Mammary epithelial cell (primary cell): Measurements from ENCODE around the gene CCT5.

Experiments
- EZH2 ChIP-seq: IDR thresholded peaks from 2 replicates; pipeline ENCODE4 v1.6.1; 2012; ENCODE audit warnings: low read length, inconsistent platforms, borderline replicate concordance
- TF ChIP-seq, protein P1 (sequence below), 2 donors: IDR thresholded peaks in 1 of 2; conservative IDR thresholded peaks in 1 of 2; 2 replicates each; pipeline ENCODE4 v1.5.1; 2011 to 2012; ENCODE audit warnings: inconsistent platforms in 2 of 2, low read length in 2 of 2, mild to moderate bottlenecking in 2 of 2, control low read depth in 1 of 2, low read depth in 1 of 2; ENCODE audit not compliant: insufficient read depth in 1 of 2; ENCODE audit errors: extremely low read depth in 1 of 2

DNA sequence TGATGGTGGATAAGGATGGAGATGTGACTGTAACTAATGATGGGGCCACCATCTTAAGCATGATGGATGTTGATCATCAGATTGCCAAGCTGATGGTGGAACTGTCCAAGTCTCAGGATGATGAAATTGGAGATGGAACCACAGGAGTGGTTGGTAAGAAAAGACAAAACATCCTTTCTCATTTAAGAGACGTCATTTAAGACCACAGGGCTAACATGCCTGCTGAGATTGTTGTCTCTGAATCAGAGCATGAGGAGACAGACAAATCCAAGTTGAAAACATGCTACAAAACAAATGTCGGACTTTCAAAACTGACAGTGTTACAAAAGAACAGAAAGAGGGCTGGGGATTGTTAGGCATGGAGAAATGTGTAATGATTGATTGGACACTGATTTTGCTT lies 4.6 kb downstream of the CCT5 start:
- TF ChIP-seq, protein P1, sequence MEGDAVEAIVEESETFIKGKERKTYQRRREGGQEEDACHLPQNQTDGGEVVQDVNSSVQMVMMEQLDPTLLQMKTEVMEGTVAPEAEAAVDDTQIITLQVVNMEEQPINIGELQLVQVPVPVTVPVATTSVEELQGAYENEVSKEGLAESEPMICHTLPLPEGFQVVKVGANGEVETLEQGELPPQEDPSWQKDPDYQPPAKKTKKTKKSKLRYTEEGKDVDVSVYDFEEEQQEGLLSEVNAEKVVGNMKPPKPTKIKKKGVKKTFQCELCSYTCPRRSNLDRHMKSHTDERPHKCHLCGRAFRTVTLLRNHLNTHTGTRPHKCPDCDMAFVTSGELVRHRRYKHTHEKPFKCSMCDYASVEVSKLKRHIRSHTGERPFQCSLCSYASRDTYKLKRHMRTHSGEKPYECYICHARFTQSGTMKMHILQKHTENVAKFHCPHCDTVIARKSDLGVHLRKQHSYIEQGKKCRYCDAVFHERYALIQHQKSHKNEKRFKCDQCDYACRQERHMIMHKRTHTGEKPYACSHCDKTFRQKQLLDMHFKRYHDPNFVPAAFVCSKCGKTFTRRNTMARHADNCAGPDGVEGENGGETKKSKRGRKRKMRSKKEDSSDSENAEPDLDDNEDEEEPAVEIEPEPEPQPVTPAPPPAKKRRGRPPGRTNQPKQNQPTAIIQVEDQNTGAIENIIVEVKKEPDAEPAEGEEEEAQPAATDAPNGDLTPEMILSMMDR (conservative IDR thresholded peaks at IDR 0.05 in 1 of 2, IDR thresholded peaks at IDR 0.05 in 1 of 2; ENCODE audit: extremely low read depth in 1 of 2, insufficient read depth in 1 of 2, low read depth in 1 of 2, low read length in 2 of 2): no peak
- TF ChIP-seq EZH2: no peak
